Retinal pigment epithelial cell (primary cell): ENCODE data around the gene DNAH10.

Experiments
- DNase-seq: peaks from one replicate; pipeline ENCODE4 v3.0.0-alpha.2; 2010; ENCODE audit warnings: low read depth
- H3K4me3 ChIP-seq: 2 replicates; pipeline ENCODE4 v1.5.1; 2011; ENCODE audit warnings: mild to moderate bottlenecking, low read length, control low read depth, moderate library complexity
- CTCF ChIP-seq: conservative IDR thresholded peaks from 2 replicates; pipeline ENCODE4 v1.5.1; 2011; ENCODE audit warnings: low read depth, low read length, control low read depth, inconsistent platforms

DNAH10 gene

GRCh38 chr12:123731596-123731995 is 30.5 kb upstream of the DNAH10 start:
- H3K4me3 ChIP-seq, result no peak overlapping the region
- DNase-seq, result no peak
- TF ChIP-seq CTCF, result no peak

GRCh38 chr12:123732251-123732650 is 29.9 kb upstream of the DNAH10 start:
- TF ChIP-seq CTCF, result no peak
- no peak overlapping the region for H3K4me3 ChIP-seq
- no peak for DNase-seq

- DNase-seq, result no peak
- TF ChIP-seq CTCF, result no peak
- no peak overlapping the region for H3K4me3 ChIP-seq
Measured at GRCh38 chr12:123733229-123733628, 28.9 kb upstream of the DNAH10 start.

- H3K4me3 ChIP-seq, result no peak overlapping the region
- TF ChIP-seq CTCF, result no peak
- no peak for DNase-seq
Measured at GRCh38 chr12:123734268-123734667, 27.8 kb upstream of the DNAH10 start.

GRCh38 chr12:123741937-123742572 is 20.0 kb upstream of the DNAH10 start:
- TF ChIP-seq CTCF, result no peak
- DNase-seq, result no peak

GRCh38 chr12:123743002-123743401 is 19.1 kb upstream of the DNAH10 start:
- no peak overlapping the region for H3K4me3 ChIP-seq
- no peak for DNase-seq
- no peak for TF ChIP-seq CTCF

More at GRCh38 chr12:123741937-123742572, 20.0 kb upstream of the DNAH10 start:
- no peak overlapping the region for H3K4me3 ChIP-seq

- no peak for DNase-seq
- peak; percentile 27 for TF ChIP-seq CTCF
- H3K4me3 ChIP-seq, result no peak overlapping the region
Measured at GRCh38 chr12:123744836-123745235, 17.3 kb upstream of the DNAH10 start.
